Measurements from ENCODE around the gene KLHDC8A.

GRCh38 chr1:205345761-205346160 lies 11.0 kb downstream of the KLHDC8A start:
- TF ChIP-seq POLR2AphosphoS5 (IDR thresholded peaks at IDR 0.05; ENCODE audit: low read depth, low read length) (no peak), POLR2A (IDR thresholded peaks at IDR 0.05; ENCODE audit: low read depth, low read length) (no peak), SPI1 (IDR thresholded peaks at IDR 0.05; ENCODE audit: low read depth, low read length) (no peak), TAF1 (IDR thresholded peaks at IDR 0.05; ENCODE audit: low read depth, low read length) (no peak), PAX5 (IDR thresholded peaks at IDR 0.05; ENCODE audit: insufficient read depth, low read length, severe bottlenecking) (no peak)
